ENCODE results near the gene LIPC. TPM values are rescaled to one million over a fixed set of nuclear protein-coding genes. Genes with fewer than 3 reads are reported as not detected.

The LIPC gene
- total and polyA plus RNA-seq, 2 donors (not counting 3 experiments of a cell fraction or from before 2014, with no cell fraction given): not detected

DNA sequence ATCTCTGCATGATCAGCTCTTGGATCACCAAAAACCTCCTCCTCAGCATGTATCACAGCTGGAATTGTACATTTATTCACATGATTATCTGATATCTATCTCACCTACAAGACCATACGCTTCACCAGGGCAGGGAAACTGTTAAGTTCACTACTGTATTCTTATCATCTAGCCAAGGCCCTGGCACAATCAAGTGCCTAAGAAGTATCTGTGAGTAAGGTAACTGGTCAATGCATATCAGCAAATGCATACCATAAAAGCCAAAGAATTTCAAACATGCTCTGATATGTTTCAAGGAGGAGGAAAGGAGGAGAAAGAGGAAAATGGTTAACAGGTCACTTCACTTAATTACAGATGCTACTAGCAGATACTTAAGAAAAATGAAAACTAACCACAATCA is 158.4 kb downstream of the LIPC start:
- dilution Hi-C loops (cut with MboI; ENCODE audit: extremely low pct_ligation_motif_present, low sequenced_read_pairs) (no loop called here), intact Hi-C loops (cut with micrococcal nuclease) (no loop called here)
- Histone ChIP-seq H3K27me3 (ENCODE audit: control insufficient read depth in 2 of 2, insufficient read depth in 2 of 2, low read length in 2 of 2) (no peaks in the 10 kb centered on the region), H3K27ac (ENCODE audit: insufficient read depth, low read depth, low read length) (no peak overlapping the region), H3K4me1 (ENCODE audit: control insufficient read depth, extremely low read depth, insufficient read depth, low read length) (no peaks in the 10 kb centered on the region), H3K36me3 (ENCODE audit: control insufficient read depth in 2 of 2, extremely low read depth in 1 of 2, insufficient read depth in 2 of 2, low read length in 2 of 2) (no peaks in the 10 kb centered on the region), H4K20me1 (replicated peaks; ENCODE audit: control insufficient read depth, extremely low read depth, insufficient read depth, low read length) (no peaks in the 10 kb centered on the region), H3K9me1 (replicated peaks; ENCODE audit: control insufficient read depth, extremely low read depth, insufficient read depth, low read length) (no peaks in the 10 kb centered on the region), H3K9ac (replicated peaks; ENCODE audit: extremely low read depth, insufficient read depth, low read length) (no peak overlapping the region), H3K9me3 (replicated peaks; ENCODE audit: control insufficient read depth, insufficient read depth, low read length) (no peaks in the 10 kb centered on the region), H2AFZ (ENCODE audit: low read depth, low read length) (no peak overlapping the region), H3K4me2 (ENCODE audit: insufficient read depth, low read length) (no peak overlapping the region), H3K4me3 (replicated peaks in 1 of 3; ENCODE audit: insufficient read depth in 1 of 3, low read depth in 1 of 3, low read length in 3 of 3) (no peak overlapping the region), H3K79me2 (ENCODE audit: control insufficient read depth, insufficient read depth, low read length) (no peaks in the 10 kb centered on the region)
- BruUV-seq (replicated peaks): no TSS peak
- POLR2A ChIA-PET: no interaction called here
- CTCF ChIA-PET: no interaction called here
- TF ChIP-seq, protein P1, sequence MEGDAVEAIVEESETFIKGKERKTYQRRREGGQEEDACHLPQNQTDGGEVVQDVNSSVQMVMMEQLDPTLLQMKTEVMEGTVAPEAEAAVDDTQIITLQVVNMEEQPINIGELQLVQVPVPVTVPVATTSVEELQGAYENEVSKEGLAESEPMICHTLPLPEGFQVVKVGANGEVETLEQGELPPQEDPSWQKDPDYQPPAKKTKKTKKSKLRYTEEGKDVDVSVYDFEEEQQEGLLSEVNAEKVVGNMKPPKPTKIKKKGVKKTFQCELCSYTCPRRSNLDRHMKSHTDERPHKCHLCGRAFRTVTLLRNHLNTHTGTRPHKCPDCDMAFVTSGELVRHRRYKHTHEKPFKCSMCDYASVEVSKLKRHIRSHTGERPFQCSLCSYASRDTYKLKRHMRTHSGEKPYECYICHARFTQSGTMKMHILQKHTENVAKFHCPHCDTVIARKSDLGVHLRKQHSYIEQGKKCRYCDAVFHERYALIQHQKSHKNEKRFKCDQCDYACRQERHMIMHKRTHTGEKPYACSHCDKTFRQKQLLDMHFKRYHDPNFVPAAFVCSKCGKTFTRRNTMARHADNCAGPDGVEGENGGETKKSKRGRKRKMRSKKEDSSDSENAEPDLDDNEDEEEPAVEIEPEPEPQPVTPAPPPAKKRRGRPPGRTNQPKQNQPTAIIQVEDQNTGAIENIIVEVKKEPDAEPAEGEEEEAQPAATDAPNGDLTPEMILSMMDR (IDR thresholded peaks at IDR 0.05; ENCODE audit: extremely low read depth in 1 of 2, insufficient read depth in 1 of 2, low read depth in 1 of 2, low read length in 2 of 2): no peak
- TF ChIP-seq, protein P2, sequence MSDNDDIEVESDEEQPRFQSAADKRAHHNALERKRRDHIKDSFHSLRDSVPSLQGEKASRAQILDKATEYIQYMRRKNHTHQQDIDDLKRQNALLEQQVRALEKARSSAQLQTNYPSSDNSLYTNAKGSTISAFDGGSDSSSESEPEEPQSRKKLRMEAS (IDR thresholded peaks at IDR 0.05; ENCODE audit: insufficient read depth, insufficient read length): no peak
- no peak for DNase-seq (ENCODE audit: low read depth, low spot score)
- FAIRE-seq: no peak

DNA sequence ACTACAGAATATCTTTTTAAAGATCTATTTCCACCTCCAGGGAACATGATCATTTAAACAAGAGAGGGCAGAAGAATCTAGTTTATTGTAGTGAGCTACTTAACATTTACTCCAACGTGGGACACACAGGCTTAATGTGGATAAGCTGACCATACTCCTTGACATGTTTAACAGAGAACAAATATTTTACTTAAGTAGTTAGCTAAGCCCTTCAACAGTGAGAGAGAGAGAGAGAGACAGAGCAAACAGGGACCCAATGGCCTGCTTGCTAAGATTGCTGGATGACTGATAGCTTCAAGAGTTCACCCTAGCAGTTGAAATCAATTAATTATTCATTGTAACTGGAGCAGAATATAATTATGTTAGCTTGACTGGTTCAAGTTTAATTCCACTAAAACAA is 159.1 kb downstream of the LIPC start:
- Histone ChIP-seq H3K36me3 (ENCODE audit: control insufficient read depth in 2 of 2, extremely low read depth in 1 of 2, insufficient read depth in 2 of 2, low read length in 2 of 2) (no peaks in the 10 kb centered on the region), H3K27ac (ENCODE audit: insufficient read depth, low read depth, low read length) (no peak overlapping the region), H2AFZ (ENCODE audit: low read depth, low read length) (no peak overlapping the region), H3K4me2 (ENCODE audit: insufficient read depth, low read length) (no peak overlapping the region), H3K27me3 (ENCODE audit: control insufficient read depth in 2 of 2, insufficient read depth in 2 of 2, low read length in 2 of 2) (no peaks in the 10 kb centered on the region), H3K9me3 (replicated peaks; ENCODE audit: control insufficient read depth, insufficient read depth, low read length) (no peaks in the 10 kb centered on the region), H3K4me1 (ENCODE audit: control insufficient read depth, extremely low read depth, insufficient read depth, low read length) (no peaks in the 10 kb centered on the region), H3K9ac (replicated peaks; ENCODE audit: extremely low read depth, insufficient read depth, low read length) (no peak overlapping the region), H3K9me1 (replicated peaks; ENCODE audit: control insufficient read depth, extremely low read depth, insufficient read depth, low read length) (no peaks in the 10 kb centered on the region), H4K20me1 (replicated peaks; ENCODE audit: control insufficient read depth, extremely low read depth, insufficient read depth, low read length) (no peaks in the 10 kb centered on the region), H3K4me3 (replicated peaks in 1 of 3; ENCODE audit: insufficient read depth in 1 of 3, low read depth in 1 of 3, low read length in 3 of 3) (no peak overlapping the region), H3K79me2 (ENCODE audit: control insufficient read depth, insufficient read depth, low read length) (no peaks in the 10 kb centered on the region)
- dilution Hi-C loops (cut with MboI; ENCODE audit: extremely low pct_ligation_motif_present, low sequenced_read_pairs) (no loop called here), intact Hi-C loops (cut with micrococcal nuclease) (no loop called here)
- DNase-seq (ENCODE audit: low read depth, low spot score) (no peak), FAIRE-seq (no peak)
- TF ChIP-seq POLR2AphosphoS5 (IDR thresholded peaks at IDR 0.05; ENCODE audit: insufficient read depth, low read depth, low read length): no peak
- no peak for TF ChIP-seq EZH2 (IDR thresholded peaks at IDR 0.05; ENCODE audit: borderline replicate concordance, low read depth, low read length, severe bottlenecking)
- no peak for TF ChIP-seq POLR2A (IDR thresholded peaks at IDR 0.05; ENCODE audit: low read depth, low read length)
- TF ChIP-seq MYC (IDR thresholded peaks at IDR 0.05; ENCODE audit: low read depth, low read length): no peak
- TF ChIP-seq JUN (IDR thresholded peaks at IDR 0.05; ENCODE audit: borderline replicate concordance, insufficient read depth, insufficient read length, low read depth): no peak
- TF ChIP-seq, protein P2 (IDR thresholded peaks at IDR 0.05; ENCODE audit: insufficient read depth, insufficient read length): no peak
- TF ChIP-seq GATA2 (IDR thresholded peaks at IDR 0.05; ENCODE audit: insufficient read depth, insufficient read length, low read depth, low read length): no peak
- no peak for TF ChIP-seq FOS (IDR thresholded peaks at IDR 0.05; ENCODE audit: borderline replicate concordance, insufficient read depth, low read length)
- TF ChIP-seq, protein P1 (IDR thresholded peaks at IDR 0.05; ENCODE audit: extremely low read depth in 1 of 2, insufficient read depth in 1 of 2, low read depth in 1 of 2, low read length in 2 of 2): no peak
- no TSS peak for BruUV-seq (replicated peaks)
- POLR2A ChIA-PET: interaction anchor here (1.0 kb wide), 1 partner anchor 159 kb away, joined by 4 read pairs; the partner anchor contains the start of gene ADAM10
- CTCF ChIA-PET: no interaction called here

Measured in endothelial cell of umbilical vein (primary cell).